OCI-M1 (cell line): ENCODE measurements around the gene ARHGDIB.

Source experiments
- DNase-seq: peaks from one replicate; lab custom pipeline; 2025; lab: John Stamatoyannopoulos, UW

The ARHGDIB gene

DNA sequence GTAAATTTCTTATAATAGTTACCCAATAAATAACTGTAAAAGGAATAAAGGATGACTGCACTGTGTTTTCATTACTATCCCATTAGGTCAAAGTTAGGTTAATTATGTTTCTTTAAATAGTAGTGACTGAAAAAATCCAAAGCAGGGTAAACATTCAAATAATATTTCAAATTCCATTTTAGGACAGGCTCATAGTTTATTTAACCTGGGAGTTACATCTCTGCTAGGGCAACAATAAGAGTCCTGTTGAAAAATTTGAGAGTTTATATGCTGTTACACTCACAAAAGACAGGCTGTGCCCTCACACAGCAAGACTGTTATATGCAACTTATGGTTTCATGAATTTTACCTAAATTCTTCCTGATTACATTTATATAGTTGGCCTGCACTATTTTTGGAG is 31.1 kb downstream of the ARHGDIB start:
- no peak for DNase-seq

DNA sequence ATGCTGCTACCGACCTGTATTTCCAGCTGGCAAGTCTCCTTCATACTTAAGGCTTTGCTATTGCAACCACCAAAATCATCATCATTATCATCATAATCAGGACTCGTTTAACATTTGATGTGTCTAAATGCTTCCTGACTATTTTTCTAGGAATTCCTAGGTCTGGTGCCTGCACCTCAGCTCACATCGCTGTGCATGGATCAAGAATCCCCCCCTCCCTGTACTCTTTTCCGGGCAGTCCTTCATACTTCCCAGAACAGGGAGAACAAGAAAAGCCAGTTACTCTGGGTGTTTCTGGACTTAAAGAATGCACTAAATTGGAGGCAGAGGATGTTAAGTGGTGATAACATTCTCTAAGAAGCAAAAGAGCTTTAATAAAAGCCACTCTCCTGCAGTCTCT is 32.5 kb downstream of the ARHGDIB start:
- no peak for DNase-seq

DNA sequence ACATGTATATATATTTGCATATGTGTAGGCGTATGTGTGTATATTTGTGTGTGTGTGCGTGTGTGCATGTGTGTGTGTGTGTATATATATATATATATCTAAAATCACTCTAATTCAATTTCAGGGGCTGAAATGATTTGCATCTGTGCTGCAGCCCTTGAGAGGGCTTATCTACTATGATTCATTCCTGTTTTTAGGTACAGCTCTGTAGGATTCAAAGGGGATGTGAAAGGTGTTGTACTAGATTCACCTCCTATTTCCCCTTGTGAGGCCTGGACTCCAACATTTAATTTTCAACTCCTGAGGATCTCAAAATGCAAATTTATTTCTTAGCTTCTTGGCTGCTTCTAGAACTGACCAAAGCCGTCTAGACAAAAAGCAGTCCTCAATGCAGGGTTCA is 34.1 kb downstream of the ARHGDIB start:
- DNase-seq, result no peak

DNA sequence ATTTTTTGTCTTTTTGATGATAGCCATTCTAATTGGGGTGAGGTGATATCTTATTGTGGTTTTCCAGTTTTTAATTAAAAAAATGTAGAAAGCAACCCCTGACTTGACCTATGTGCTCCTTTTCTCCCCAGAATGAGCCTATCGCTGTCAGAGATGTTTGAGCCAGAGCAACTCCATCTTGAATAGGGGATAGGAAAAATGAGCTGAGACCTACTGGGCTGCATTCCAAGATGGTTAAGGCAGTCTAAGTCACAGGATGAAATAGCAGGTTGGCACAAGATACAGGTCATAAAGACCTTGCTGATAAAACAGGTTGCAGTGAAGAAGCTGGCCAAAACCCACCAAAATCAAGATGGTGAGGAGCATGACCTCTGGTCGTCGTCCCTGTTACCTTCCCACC is 36.9 kb downstream of the ARHGDIB start:
- DNase-seq, result no peak

DNA sequence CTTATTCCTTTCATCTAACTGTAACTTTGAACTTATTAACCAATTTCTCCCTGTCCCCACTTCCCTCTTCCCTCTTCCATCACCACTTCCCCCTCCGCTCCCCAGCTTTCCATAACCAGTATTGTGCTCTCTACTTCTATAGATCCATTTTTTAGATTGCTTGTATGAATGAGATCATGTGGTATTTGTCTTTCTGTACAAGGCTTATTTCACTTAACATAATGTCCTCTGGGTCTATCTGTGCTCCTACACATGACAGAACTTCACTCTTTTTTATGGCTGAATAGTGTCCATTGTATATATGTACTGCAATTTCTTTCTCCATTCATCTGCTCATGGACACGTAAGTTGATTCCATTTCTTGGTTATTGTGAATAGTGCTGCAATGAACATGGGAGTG is 37.5 kb downstream of the ARHGDIB start:
- DNase-seq, result no peak

DNA sequence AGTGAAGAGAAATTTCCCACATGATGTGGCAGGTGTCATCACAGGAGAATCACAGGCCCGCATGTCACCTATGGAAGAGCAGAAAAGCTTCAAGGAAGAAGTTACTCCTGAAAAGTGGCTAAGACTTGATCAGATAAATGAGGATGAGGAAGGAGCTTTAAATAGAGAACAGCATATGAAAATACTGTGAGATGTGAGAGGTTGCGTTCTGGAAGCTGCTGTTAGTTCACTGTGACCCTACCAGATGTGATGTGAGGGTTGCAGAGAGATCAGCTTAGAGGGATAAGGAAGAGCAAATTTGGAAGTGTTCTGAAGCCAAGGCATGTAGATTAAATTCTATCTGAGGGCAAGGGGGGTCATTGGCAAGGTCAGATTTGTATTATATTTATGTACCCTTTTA is 40.2 kb downstream of the ARHGDIB start:
- DNase-seq, result no peak

DNA sequence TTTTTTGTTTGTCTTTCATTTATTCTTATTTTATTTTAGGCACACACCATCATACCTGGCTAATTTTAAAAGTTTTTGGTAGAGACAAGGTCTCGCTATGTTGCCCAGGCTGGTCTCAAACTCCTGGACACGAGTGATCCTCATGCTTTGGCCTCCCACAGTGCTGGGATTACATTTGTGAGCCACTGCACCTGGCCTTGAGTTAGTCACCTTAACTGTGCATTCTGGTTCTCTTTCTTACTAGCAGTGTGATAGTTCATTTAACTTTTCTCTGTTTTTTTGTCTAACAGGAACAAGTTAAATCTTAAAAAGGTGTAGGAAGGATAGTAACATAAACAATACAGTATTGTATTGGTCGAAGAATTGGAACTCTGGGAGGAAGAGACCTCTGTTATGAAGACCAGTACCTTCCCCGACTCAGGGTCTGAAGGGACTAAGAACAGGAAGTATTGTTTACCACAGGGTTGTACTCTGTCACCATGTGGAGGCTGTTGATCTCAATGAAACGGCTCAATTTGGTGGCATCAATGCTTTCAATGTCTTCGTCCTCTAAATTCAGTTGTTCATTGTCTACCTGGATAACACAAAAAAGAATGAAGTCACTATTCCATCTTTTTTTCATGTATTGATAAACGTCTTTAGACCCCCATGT is 40.8 kb downstream of the ARHGDIB start:
- DNase-seq, result peak; percentile 42

DNA sequence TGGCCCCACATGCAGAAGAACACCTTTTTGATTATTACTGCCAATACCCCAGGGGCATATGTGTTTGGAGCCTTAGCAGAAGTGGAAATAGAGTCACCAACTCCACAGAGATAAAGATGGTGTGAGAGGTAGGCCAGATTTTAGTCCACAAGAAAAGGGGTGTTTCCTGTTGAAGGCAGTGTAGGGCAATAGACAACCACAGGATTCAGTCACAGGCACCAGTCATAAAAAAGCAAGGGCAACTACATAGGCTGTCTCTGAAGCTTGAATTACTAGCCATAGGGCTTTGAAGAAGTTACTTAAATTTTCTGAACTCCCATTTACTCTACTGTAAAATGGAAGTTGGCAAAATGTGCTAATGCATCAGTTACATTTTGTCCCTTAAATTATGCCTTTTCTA is 41.9 kb downstream of the ARHGDIB start:
- DNase-seq, result no peak

DNA sequence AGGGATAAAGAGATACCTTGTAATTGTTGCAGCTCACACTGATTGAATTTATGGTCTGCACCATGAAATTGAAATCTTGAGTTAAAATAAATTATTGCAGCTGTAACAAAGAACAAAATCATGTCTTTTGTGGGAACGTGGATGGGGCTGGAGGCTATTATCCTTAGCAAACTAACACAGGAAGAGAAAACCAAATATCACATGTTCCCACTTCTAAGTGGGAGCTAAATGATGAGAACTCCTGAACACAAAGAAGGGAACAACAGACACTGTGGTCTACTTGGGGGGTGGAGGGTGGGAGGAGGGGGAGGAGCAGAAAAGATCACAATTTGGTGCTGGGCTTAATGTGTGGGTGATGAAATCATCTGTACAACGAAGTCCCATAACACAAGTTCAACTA is 45.7 kb downstream of the ARHGDIB start:
- no peak for DNase-seq

DNA sequence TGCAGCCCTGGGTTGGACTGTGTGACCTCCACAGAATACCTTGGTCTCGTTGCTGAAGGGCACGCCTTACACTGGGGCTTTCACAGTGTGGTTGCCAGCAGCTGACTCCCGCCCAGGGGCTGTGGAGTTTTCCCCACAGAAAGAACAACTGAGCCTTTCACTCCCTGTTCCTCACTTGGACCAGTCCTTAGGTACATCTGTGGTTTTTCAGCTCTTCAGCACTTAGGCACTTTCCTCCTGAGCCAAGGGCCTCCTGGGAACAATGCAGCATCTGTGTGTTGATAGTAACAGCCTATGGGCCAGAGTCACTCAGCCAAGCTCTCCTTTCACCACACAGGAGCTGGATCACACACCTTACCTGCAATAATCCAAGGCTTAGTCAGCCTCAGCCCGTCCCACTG is 48.0 kb downstream of the ARHGDIB start:
- DNase-seq, result no peak

DNA sequence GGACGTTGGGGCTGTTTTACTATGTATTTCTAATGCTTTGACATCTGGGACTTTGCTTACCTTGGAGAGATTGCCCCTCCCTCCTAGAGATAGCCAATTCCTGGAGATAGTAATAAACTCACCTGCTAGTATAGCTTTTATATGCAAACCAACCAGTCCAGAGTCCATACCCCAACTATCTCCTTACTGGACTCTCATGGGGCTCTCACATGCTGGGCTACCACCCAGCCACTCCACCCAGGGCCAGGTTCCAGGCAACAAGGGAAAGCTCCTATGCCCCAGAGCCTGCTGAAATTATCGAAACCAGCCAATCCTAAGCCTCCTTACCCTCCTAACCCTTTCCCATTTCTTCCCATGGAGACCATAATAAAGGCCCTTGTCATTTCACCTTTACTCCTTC is 50.3 kb downstream of the ARHGDIB start:
- DNase-seq, result no peak

DNA sequence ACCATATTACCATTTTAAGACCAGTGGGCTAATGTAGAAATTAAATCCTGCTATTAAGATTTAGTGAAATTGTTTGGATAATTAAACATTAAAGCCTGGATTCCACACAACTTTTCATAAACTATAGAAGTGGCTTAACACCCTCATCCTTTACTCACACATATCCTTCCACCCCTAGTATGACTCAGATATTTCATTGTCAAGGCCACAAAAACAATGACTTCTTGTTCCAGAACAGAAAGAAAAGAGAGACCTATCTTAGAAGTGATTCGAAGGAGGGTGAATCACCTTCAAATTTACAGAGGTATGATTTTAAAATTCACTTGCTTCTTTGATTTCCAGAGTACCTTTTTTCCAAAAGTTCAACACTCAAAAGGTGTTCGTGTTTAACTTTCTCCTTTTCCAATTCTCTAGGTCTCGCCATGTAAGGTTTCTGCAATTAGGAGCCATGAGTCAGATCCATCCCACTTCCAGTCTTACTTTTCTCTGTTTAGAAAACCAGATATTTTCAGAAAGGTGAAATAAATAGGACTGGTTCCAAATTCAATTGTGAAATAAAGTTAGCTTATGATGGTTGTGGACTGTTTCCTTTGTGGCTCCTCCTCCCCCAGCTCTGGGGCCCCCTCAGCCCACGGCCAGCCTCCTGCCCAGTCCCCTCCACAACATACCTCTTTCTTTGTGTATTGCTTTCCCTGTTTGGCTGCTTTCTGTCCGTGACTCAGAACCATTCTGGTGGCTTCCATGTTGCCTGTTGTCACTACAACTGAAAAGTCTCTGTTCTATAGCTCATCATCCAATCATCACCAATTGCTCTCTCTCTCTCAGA is 51.1 kb downstream of the ARHGDIB start:
- DNase-seq, result no peak

DNA sequence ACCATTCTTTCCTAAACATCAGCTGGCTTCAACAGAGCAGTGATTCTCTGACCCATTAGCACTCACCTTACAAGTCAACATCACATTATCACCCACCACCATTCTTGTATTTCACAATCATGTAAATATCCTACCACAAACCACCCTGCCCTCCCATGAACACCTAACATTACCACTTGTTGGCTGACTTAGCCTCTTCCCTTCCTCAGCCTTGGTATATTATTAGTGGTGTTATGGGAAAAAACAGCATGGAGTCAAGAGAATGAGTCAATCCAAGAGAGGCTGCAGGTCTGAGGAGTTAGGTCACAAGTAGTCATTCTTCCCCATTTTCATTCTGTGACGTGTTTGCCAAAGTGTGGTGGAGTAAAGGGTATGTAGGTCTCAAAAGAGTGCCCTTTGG is 53.4 kb downstream of the ARHGDIB start:
- no peak for DNase-seq

DNA sequence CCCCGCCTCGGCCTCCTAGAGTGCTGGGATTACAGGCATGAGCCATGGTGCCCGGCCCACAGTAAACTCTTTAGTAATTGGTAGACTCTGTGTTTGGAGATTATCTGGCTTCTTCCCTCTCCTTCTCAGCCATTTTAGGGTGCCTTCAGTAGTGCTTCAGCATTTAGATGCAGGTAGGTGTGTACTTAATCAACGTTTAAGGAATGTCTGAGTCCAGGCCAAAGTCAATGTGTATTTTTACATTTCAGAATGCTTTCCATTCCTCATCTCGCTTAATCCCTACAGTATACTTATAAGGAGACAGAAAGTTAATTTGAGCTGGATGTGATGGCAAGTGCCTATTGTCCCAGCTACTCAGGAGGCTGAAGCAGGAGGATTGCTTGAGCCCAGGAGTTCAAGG is 55.3 kb downstream of the ARHGDIB start:
- DNase-seq, result no peak

DNA sequence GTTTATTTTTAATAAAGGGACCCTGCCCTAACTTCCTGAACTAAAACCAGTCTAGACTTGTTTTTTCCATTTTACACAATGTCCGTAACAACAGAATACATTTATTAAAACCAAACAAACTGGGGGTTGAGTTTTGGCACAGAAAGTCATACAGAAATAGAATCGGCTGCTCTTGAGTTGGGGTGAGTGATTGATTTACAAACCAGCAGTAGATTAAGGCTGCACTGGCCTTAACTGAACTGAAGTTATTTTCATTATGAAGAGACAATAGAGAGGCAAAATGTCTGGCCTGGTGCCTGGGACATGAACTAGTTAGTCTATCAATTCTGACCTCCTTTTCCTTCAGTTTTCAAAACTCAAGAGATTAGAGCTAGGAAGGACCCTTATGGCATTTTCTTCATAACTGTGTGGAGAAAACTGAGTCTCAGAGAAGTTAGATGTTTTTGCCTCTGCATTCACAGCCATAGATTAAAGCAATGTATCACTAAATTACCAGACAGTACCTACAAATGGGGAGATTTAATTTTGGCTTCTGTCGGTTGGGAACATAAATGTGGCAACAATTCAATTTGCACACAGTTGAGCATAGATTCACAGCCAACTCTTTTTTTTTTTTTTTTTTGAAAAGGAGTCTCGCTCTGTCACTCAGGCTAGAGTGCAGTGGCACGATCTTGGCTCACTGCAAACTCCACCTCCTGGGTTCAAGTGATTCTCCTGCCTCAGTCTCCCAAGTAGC is 56.0 kb downstream of the ARHGDIB start:
- DNase-seq, result no peak

DNA sequence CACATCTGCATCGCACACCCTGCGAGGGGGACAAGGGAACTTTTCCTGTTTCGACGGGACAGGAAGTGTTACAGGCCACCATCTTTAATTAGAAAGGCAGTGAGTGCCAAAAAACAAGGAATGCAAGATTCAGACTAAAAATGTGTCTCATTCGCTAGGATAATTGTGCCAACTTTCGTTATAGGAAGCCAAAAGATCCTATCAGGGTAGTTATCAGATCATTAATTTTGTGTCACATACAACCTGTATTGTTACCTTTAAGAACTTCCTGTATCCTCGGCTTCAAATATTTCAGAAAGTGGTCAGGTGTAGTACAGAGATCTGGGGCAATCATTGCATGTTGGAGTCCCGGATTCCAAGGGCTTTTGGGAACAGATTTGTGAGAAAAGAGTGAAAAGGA is 56.5 kb downstream of the ARHGDIB start:
- DNase-seq, result no peak

DNA sequence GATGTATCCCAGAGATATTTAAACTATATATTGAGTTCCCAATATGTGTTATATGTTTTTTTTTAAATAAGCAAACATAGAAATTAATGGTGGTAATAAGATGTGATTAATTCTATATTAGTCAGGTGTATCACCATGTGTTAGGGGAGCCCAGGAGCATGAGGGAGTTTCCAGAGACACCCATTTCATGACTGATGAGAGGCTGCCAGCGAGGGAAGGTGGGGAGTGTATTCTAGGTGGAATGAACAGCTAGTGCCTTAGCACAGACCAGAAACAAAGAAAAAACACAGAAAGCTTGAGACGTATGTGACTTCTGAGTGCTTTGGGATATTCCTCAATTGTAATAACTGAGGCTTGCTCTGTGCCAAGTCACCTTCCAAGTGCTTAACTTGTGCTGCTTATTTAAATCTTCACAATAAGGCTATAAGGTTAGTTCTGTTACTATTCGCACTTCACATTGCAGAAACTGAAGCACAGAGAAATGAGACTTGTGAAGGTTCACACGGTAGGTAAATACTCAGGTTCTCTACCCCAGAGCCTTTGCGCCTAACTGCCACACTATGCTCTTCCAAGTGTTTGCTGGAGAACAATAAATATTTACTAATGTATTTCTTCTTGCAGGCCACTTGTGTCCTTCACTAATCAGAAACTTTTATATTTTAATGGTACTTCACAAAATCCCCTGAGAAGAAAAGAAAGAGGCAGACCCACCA is 57.9 kb downstream of the ARHGDIB start:
- DNase-seq, result no peak

DNA sequence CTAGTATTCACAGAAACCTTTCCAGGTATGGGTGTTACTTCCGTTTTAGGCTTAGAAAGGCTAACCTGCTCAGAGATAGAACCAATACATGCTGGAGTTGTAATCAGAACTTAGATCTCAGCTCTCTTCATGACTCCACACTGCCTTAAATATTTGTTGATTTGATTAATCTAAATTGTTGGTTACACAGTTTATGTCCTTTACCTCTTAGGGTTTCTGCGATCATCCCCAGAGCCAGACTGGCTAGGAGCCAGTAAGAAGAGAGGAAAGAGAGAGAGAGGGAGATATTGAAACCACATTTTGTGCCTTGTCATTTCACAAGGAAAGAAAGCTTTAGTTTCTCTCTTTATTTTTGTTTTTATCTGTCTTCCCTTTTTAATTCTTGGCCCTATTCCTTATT is 58.9 kb downstream of the ARHGDIB start:
- peak; percentile 68 for DNase-seq

DNA sequence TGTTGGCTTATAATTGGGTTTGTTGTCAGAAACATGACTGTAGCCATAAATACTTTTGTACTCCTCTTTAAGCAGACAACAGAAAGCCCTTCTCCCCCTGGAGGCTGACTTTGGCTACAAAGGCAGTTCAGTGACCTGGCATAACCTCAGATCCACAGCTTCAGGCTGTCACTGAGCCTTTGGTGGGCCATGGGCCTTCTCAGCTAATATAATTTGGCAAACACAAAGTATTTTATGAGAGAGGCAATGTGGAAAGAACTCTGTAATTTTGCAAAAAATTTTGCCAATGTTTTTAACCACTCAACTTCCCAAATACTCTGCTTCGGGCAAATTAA is 60.2 kb downstream of the ARHGDIB start:
- peak; percentile 30 for DNase-seq

DNA sequence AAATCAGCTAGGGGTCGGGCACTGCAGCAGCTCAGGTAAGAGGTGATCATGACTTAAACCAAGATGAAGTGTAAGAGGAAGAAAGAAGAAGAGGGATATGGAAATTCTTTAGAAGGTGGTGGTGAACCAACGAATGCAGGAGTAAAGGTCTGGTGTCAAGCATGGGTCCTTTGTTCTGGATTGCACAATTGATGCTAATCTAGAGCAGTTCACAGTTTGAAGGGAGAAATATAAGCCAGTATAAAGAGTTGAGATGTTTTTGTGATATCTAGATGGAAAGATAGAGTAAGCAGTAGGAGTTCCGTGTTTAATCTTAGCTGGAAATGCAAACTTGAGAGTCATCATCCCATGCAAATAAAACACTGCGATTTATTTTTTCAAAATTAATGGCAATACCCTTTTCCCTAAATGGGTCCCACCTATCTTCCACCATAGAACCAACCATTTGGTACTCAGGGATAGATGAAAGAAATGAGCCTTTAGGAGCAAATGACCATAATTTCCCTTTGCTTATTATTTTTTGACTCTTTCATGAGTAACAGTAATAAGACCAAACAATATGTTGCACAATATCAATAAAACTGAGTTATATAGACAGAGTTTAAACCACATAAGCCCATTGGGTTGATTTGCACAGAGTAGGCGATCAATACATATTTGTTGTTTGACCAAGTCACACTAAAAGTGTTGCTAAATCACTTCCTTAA is 60.7 kb downstream of the ARHGDIB start:
- no peak for DNase-seq

DNA sequence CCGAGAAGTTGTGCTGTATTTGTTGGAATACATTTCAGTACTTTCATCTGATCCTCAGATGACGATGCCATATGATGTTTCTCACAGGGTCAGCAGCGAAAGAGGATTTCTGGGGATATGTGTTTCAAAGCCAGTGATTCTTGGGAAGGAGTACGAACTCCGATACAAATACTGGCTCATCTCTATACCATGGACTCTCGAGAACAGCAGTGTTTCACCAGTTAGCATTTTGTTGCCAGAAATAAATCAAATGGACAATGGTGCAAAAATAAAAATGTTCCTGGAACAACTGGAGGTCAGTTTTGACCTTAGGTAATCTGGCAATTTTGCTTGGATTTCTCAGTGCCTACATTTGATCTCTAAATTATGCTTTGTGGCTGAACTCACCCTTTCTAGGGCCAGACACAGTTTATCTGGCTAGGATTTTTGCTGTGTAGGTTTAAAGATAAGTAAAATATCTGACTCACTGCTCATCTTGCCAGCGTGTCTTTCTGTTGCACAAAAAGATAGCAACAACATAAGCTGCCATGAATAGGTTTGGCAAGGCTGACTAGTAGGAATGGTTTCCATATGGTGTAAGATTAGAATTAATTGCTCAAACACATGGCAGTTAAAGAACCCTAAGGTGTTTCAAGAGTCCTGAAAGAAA is 64.8 kb downstream of the ARHGDIB start:
- peak; percentile 84 for DNase-seq
